ENCODE results near the gene GLTP.

DNA sequence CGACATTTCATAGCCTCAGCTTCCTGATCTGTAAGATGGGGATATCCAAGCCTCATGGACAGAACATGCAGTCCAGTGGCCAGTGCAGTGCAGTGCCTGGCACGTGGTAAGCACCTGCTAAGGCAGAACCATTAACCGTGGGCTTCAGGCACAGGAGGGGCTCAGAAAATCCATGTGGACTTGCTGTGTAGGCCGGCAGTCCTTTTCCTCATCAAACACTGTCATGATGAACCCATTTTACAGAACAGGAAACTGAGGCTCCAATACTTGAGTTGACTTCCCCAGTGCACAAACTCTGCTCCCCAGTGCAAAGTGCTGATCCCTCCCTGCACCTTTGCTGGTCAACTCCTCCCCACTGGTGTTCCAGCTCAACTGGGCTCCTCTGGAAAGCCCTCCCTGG, 65.1 kb downstream of the GLTP start:
- TF ChIP-seq, protein P1, sequence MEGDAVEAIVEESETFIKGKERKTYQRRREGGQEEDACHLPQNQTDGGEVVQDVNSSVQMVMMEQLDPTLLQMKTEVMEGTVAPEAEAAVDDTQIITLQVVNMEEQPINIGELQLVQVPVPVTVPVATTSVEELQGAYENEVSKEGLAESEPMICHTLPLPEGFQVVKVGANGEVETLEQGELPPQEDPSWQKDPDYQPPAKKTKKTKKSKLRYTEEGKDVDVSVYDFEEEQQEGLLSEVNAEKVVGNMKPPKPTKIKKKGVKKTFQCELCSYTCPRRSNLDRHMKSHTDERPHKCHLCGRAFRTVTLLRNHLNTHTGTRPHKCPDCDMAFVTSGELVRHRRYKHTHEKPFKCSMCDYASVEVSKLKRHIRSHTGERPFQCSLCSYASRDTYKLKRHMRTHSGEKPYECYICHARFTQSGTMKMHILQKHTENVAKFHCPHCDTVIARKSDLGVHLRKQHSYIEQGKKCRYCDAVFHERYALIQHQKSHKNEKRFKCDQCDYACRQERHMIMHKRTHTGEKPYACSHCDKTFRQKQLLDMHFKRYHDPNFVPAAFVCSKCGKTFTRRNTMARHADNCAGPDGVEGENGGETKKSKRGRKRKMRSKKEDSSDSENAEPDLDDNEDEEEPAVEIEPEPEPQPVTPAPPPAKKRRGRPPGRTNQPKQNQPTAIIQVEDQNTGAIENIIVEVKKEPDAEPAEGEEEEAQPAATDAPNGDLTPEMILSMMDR (IDR thresholded peaks at IDR 0.05; ENCODE audit: low read depth, low read length, poor library complexity, severe bottlenecking): no peak
- no peak for TF ChIP-seq EZH2phosphoT487 (IDR thresholded peaks at IDR 0.05; ENCODE audit: borderline replicate concordance, low read length)
